Transverse colon (tissue), 4 donors: ENCODE results near the gene LYRM4. TPM values are rescaled to one million over a fixed set of nuclear protein-coding genes. Genes with fewer than 3 reads are reported as not detected.

Source experiments
- DNase-seq: peaks from one replicate; pipeline ENCODE4 v3.0.0-alpha.2; 2019
- H3K27ac ChIP-seq, 4 donors: fragments of 200-600 bp; sonication (generic); 2 replicates each; pipeline ENCODE4 v1.5.1; 2016 to 2018; ENCODE audit warnings: inconsistent platforms in 4 of 4
- H3K27me3 ChIP-seq: fragments of 200-600 bp; sonication (generic); 2 replicates; pipeline ENCODE4 v1.5.1; 2017; ENCODE audit warnings: inconsistent platforms
- H3K36me3 ChIP-seq, 4 donors: fragments of 200-600 bp; sonication (generic); 2 replicates each; pipeline ENCODE4 v1.5.1; 2017 to 2019; ENCODE audit warnings: inconsistent platforms in 4 of 4
- H3K4me1 ChIP-seq, 4 donors: fragments of 200-600 bp; sonication (generic); 2 replicates each; pipeline ENCODE4 v1.5.1; 2017 to 2020; ENCODE audit warnings: inconsistent platforms in 4 of 4
- H3K4me3 ChIP-seq, 4 donors: fragments of 200-600 bp; sonication (generic); 1 replicate in 1 of 4; 2 replicates in 3 of 4; pipeline versions ENCODE4 v1.5.1 to v1.6.1; 2017 to 2019; ENCODE audit warnings: inconsistent platforms in 4 of 4
- H3K9me3 ChIP-seq, 2 donors: fragments of 200-600 bp; sonication (generic); 2 replicates each; pipeline ENCODE4 v1.5.1; 2017 to 2019; ENCODE audit warnings: inconsistent platforms in 2 of 2
- CTCF ChIP-seq, 5 experiments: fragments of 200-600 bp in 3 of 5; fragments of 450-650 bp in 2 of 5; sonication (generic) in 3 of 5; IDR thresholded peaks; 1 replicate in 2 of 5; 2 replicates in 3 of 5; pipeline ENCODE4 v1.5.1; 2016 to 2017; ENCODE audit warnings: antibody characterized with exemption in 5 of 5, inconsistent platforms in 3 of 5, mild to moderate bottlenecking in 2 of 5, moderate library complexity in 1 of 5
- EP300 ChIP-seq: sonication (generic); formaldehyde crosslinking; IDR thresholded peaks from one replicate; pipeline ENCODE4 v1.6.1; 2017; ENCODE audit warnings: antibody characterized with exemption, low read depth
- POLR2A ChIP-seq: fragments of 450-650 bp; IDR thresholded peaks from one replicate; pipeline ENCODE4 v1.6.1; 2016; ENCODE audit warnings: antibody characterized with exemption, mild to moderate bottlenecking, moderate library complexity
- POLR2AphosphoS5 ChIP-seq, 3 donors: sonication (generic); formaldehyde crosslinking; IDR thresholded peaks; one replicate each; pipeline ENCODE4 v1.6.1; 2016; ENCODE audit warnings: antibody characterized with exemption in 3 of 3
- WGBS, 2 donors: methylation state at CpG; one replicate each; pipeline ENCODE4 v1.1.5; 2018; ENCODE audit warnings: low coverage in 1 of 2; 5-methylcytosine and 5-hydroxymethylcytosine counted together
- in situ Hi-C, 4 donors: fragments of 200-750 bp; cut with MboI; loops; one replicate each; pipeline versions ENCODE4 v1.15.0 to v1.15.1; 2017; ENCODE audit warnings: low sequenced_read_pairs in 3 of 4, low pct_ligation_motif_present in 1 of 4, low pct_unique_long_range_greater_than_20kb in 1 of 4
- intact Hi-C: fragments of 100-400 bp; cut with DNase I; formaldehyde crosslinking; loops from one replicate; pipeline ENCODE4 v1.15.1; 2023; ENCODE audit warnings: low total_unique reads
- total RNA-seq, 4 donors: library from RNA; depleted of rRNA; stranded (reverse); fragments of >200 nt; gene quantifications; one replicate each; pipeline ENCODE4 v1.1.0, GENCODE V29; 2016

Gene LYRM4
- total RNA-seq, 4 donors from 2014 or later: 3.0 to 14.0 (median 6.9) TPM

GRCh38 chr6:5090603-5091002 lies 170.1 kb downstream of the LYRM4 start:
- in situ Hi-C loops (no loop called here), intact Hi-C loops (no loop called here)

GRCh38 chr6:5089481-5090438 lies 171.0 kb downstream of the LYRM4 start:
- intact Hi-C loops: no loop called here
- Histone ChIP-seq H3K4me3 (no peak overlapping the region), H3K36me3 (no peaks in the 10 kb centered on the region), H3K27me3 (peaks cover 5% of the 10 kb centered on the region), H3K4me1 (peaks cover 5 to 22% (median 18%) of the 10 kb centered on the region in 4 donors), H3K27ac (no peak overlapping the region), H3K9me3 (no peaks in the 10 kb centered on the region)
- in situ Hi-C loops: no loop called here
- DNase-seq: no peak
- TF ChIP-seq EP300 (no peak), POLR2A (no peak), POLR2AphosphoS5 (IDR thresholded peaks at IDR 0.05) (no peak), CTCF (IDR thresholded peaks at IDR 0.05) (no peak)
- 53 to 57% methylated on average over 5 of the region's 5 CpGs for WGBS, 2 donors

More at GRCh38 chr6:5090603-5091002, 170.1 kb downstream of the LYRM4 start:
- Histone ChIP-seq H3K9me3 (no peaks in the 10 kb centered on the region), H3K4me1 (peaks cover 5 to 21% (median 13%) of the 10 kb centered on the region in 4 donors), H3K27ac (no peak overlapping the region), H3K36me3 (no peaks in the 10 kb centered on the region), H3K4me3 (no peak overlapping the region), H3K27me3 (peaks cover 5% of the 10 kb centered on the region)
- 60 to 72% methylated on average over 2 to 6 of the region's 7 CpGs for WGBS, 2 donors
- no peak for TF ChIP-seq EP300
- no peak for DNase-seq

- H3K4me1 ChIP-seq: peaks cover 5 to 26% (median 21%) of the 10 kb centered on the region in 4 donors
- H3K9me3 ChIP-seq: no peaks in the 10 kb centered on the region
- H3K27me3 ChIP-seq: peaks cover 5% of the 10 kb centered on the region
- H3K27ac ChIP-seq: no peak overlapping the region
- no peak for DNase-seq
- H3K36me3 ChIP-seq: no peaks in the 10 kb centered on the region
- no peak overlapping the region for H3K4me3 ChIP-seq
- 77 to 79% methylated on average over 3 of the region's 3 CpGs for WGBS, 2 donors
- in situ Hi-C loops: no loop called here
- TF ChIP-seq EP300: no peak
- TF ChIP-seq POLR2A: no peak
- no peak for TF ChIP-seq POLR2AphosphoS5 (IDR thresholded peaks at IDR 0.05)
- no peak for TF ChIP-seq CTCF (IDR thresholded peaks at IDR 0.05)
- intact Hi-C loops: no loop called here
Observed at GRCh38 chr6:5088780-5089179, 172.0 kb downstream of the LYRM4 start.

- Histone ChIP-seq H3K4me3 (no peak overlapping the region), H3K27ac (no peak overlapping the region), H3K36me3 (no peaks in the 10 kb centered on the region), H3K27me3 (peaks cover 5% of the 10 kb centered on the region), H3K9me3 (no peaks in the 10 kb centered on the region), H3K4me1 (peaks cover 5 to 26% (median 21%) of the 10 kb centered on the region in 4 donors)
- peak; percentile 27 for DNase-seq
- TF ChIP-seq POLR2AphosphoS5 (IDR thresholded peaks at IDR 0.05) (no peak), CTCF (IDR thresholded peaks at IDR 0.05) (no peak), EP300 (no peak), POLR2A (no peak)
- intact Hi-C loops (no loop called here), in situ Hi-C loops (no loop called here)
- 85% methylated on average over 19 of the region's 19 CpGs; no CpG with 5 or more reads in 1 of the 2 donors for WGBS, 2 donors
Observed at GRCh38 chr6:5087389-5087788, 173.4 kb downstream of the LYRM4 start.
